ENCODE measurements around the gene SH3RF2.

GRCh38 chr5:146005264-146005663, 68.9 kb downstream of the SH3RF2 start:
- TF ChIP-seq CTCF (IDR thresholded peaks at IDR 0.05 in 2 of 3, conservative IDR thresholded peaks at IDR 0.05 in 1 of 3; ENCODE audit: insufficient read depth in 2 of 3, low read depth in 1 of 3, low read length in 3 of 3): no peak
- TF ChIP-seq IRF2 (CRISPR knock-in tag; IDR thresholded peaks at IDR 0.05): no peak
- TF ChIP-seq NR4A1 (CRISPR knock-in tag; IDR thresholded peaks at IDR 0.05): no peak
- no peak for TF ChIP-seq NR4A1 (tag; IDR thresholded peaks at IDR 0.05)
- no peak for TF ChIP-seq PHB (CRISPR knock-in tag; IDR thresholded peaks at IDR 0.05)
- no peak for TF ChIP-seq ESRRA (IDR thresholded peaks at IDR 0.05; ENCODE audit: borderline replicate concordance, low read depth)
- TF ChIP-seq ZNF551 (CRISPR knock-in tag; IDR thresholded peaks at IDR 0.05): no peak
- TF ChIP-seq CHD4 (IDR thresholded peaks at IDR 0.05; ENCODE audit: insufficient read depth, insufficient replicate concordance, low read depth, low read length, poor library complexity, severe bottlenecking): no peak
- TF ChIP-seq RFX1 (IDR thresholded peaks at IDR 0.05): no peak
- no peak for TF ChIP-seq POU5F1 (IDR thresholded peaks at IDR 0.05; ENCODE audit: borderline replicate concordance, low read depth, low read length, partially characterized antibody)
- no peak for TF ChIP-seq FOXK1 (CRISPR knock-in tag; IDR thresholded peaks at IDR 0.05; ENCODE audit: borderline replicate concordance)

All from K562 (cell line).